Activated CD4-positive, alpha-beta T cell treated with anti-CD3 and anti-CD28 coated beads, Interleukin-2, amount 50 U/mL, for 48 hours (primary cell): ENCODE results near the gene PSMF1.
"Not testable (repeated sequence)": the region's sequence is repeated elsewhere in the genome, so short reads cannot be mapped to it uniquely, and the experiment has no call there.

Experiments
- DNase-seq, 2 experiments: peaks; one replicate each; pipeline ENCODE4 v3.0.0-alpha.2; 2020

PSMF1 gene

GRCh38 chr20:1122388-1123315 lies 4.2 kb downstream of the PSMF1 start:
- DNase-seq = peak in 1 of 2 experiments; percentile 25

GRCh38 chr20:1123666-1124065 lies 5.3 kb downstream of the PSMF1 start:
- no peak for DNase-seq

- no peak for DNase-seq
Measured at GRCh38 chr20:1124421-1124820, 6.0 kb downstream of the PSMF1 start.

- DNase-seq = no peak
Measured at GRCh38 chr20:1125277-1125676, 6.9 kb downstream of the PSMF1 start.

- no peak for DNase-seq
Measured at GRCh38 chr20:1127840-1128239, 9.4 kb downstream of the PSMF1 start.

GRCh38 chr20:1130058-1130694 lies 11.8 kb downstream of the PSMF1 start:
- no peak for DNase-seq

GRCh38 chr20:1130847-1131246 lies 12.4 kb downstream of the PSMF1 start:
- no peak for DNase-seq

- no peak for DNase-seq
Measured at GRCh38 chr20:1131354-1131753, 13.0 kb downstream of the PSMF1 start.

- no peak for DNase-seq
Measured at GRCh38 chr20:1134355-1134754, 16.0 kb downstream of the PSMF1 start.

GRCh38 chr20:1134836-1135235 lies 16.4 kb downstream of the PSMF1 start:
- no peak for DNase-seq

- no peak for DNase-seq
Measured at GRCh38 chr20:1137236-1137635, 18.8 kb downstream of the PSMF1 start.

- no peak for DNase-seq
Measured at GRCh38 chr20:1144401-1145172, 26.2 kb downstream of the PSMF1 start.

GRCh38 chr20:1146957-1147356 lies 28.6 kb downstream of the PSMF1 start:
- DNase-seq = no peak

- not testable (repeated sequence) for DNase-seq
Measured at GRCh38 chr20:1149812-1150211, 31.4 kb downstream of the PSMF1 start.

- DNase-seq = peak; percentile 8 to 13
Measured at GRCh38 chr20:1150218-1150617, 31.8 kb downstream of the PSMF1 start.

GRCh38 chr20:1150968-1151367 lies 32.6 kb downstream of the PSMF1 start:
- no peak for DNase-seq

GRCh38 chr20:1154226-1154625 lies 35.8 kb downstream of the PSMF1 start:
- DNase-seq = no peak

GRCh38 chr20:1154691-1155090 lies 36.3 kb downstream of the PSMF1 start:
- no peak for DNase-seq

GRCh38 chr20:1155342-1155741 lies 36.9 kb downstream of the PSMF1 start:
- DNase-seq = no peak

- DNase-seq = no peak
Measured at GRCh38 chr20:1160496-1160895, 42.1 kb downstream of the PSMF1 start.

- DNase-seq = no peak
Measured at GRCh38 chr20:1160991-1161390, 42.6 kb downstream of the PSMF1 start.

- no peak for DNase-seq
Measured at GRCh38 chr20:1163105-1163504, 44.7 kb downstream of the PSMF1 start.

- no peak for DNase-seq
Measured at GRCh38 chr20:1163653-1164052, 45.3 kb downstream of the PSMF1 start.

- DNase-seq = no peak
Measured at GRCh38 chr20:1164871-1165270, 46.5 kb downstream of the PSMF1 start.
